ENCODE results near the gene CPT2.

DNA sequence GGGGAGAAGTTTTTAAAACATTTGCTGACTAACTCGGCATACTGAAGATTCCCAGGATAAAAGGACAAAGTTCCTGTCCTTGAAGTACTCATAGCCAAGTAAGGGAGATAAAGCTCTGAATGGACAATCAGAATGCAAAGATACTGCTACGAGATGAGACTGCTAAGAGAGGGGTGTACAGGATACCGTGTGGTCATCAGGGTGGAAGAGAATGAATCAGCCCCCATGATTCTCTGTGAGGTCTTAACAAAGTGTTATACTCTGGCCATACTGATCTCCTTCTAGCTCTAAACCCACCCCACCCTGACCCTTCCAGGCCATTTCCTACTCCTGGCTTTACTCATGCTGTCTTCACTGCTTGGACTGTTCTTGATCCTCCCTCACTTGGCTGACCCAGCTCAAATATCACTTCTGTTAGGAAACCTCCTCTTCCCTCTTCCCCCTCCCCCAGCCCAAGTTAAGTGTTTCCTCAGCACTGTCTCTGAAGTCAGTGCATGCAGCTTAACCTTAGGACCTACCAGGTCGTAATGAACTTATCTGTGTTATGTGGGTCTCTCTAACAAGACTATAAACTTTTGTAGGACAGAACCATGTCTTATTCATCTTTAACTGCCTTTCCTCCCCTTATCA is 57.5 kb downstream of the CPT2 start:
- TF ChIP-seq, protein P1, sequence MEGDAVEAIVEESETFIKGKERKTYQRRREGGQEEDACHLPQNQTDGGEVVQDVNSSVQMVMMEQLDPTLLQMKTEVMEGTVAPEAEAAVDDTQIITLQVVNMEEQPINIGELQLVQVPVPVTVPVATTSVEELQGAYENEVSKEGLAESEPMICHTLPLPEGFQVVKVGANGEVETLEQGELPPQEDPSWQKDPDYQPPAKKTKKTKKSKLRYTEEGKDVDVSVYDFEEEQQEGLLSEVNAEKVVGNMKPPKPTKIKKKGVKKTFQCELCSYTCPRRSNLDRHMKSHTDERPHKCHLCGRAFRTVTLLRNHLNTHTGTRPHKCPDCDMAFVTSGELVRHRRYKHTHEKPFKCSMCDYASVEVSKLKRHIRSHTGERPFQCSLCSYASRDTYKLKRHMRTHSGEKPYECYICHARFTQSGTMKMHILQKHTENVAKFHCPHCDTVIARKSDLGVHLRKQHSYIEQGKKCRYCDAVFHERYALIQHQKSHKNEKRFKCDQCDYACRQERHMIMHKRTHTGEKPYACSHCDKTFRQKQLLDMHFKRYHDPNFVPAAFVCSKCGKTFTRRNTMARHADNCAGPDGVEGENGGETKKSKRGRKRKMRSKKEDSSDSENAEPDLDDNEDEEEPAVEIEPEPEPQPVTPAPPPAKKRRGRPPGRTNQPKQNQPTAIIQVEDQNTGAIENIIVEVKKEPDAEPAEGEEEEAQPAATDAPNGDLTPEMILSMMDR (IDR thresholded peaks at IDR 0.05; ENCODE audit: low read length): no peak
- TF ChIP-seq EZH2 (optimal IDR thresholded peaks at IDR 0.05; ENCODE audit: low read depth, low read length): no peak
- TF ChIP-seq EZH2phosphoT487 (IDR thresholded peaks at IDR 0.05; ENCODE audit: low read length): no peak

Measured in MM.1S (cell line).